GM19372 (cell line): ENCODE measurements around the gene RABEP1.
"Not testable (repeated sequence)": the region's sequence is repeated elsewhere in the genome, so short reads cannot be mapped to it uniquely, and the experiment has no call there.

Experiments
- ATAC-seq: cut with Tn5 transposase; IDR thresholded peaks from one replicate; pipeline ENCODE4 v1.9.1; 2021; ENCODE audit warnings: mild to moderate bottlenecking, low read depth, moderate library complexity; ENCODE audit not compliant: unreplicated experiment

Gene RABEP1

GRCh38 chr17:5418858-5419355, 136.8 kb downstream of the RABEP1 start:
- peak; percentile 43 for ATAC-seq

DNA sequence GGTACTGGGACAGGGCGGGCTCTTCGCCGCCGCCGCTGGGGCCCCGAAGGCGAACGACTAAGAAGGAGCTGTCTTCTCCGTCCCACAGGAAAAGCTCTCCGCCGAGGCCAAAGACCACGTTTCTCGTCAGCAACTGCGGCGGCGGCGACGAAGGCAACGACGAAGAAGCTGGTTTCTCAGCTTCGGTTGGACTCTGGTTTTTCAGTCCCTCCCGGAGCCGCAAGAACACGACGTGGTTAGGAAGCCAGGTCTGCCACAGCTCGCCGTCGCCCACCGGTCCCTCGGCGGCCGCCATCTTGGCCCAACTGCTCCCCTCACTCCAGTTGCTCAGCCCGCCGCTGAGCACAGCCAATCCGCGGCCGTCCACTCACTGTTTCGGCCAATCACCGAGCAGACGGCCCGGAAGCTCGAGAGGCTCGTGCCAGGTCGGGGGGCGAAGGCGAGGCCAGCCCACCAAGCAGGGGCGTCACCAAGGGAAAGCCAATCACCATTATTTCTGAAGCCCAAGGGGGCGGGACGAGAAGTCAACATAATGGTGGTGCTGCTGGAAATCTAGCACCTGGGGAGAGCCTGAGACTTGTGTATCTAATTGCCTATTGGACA, 137.4 kb downstream of the RABEP1 start, which contains the start of gene NUP88:
Gene NUP88, minus strand, starts transcription at position 307 of the 603 bp plus-strand sequence. Its CDS starts 12 bp downstream, at position 295.
- ATAC-seq = peak; percentile 87

GRCh38 chr17:5419959-5420653, 138.0 kb downstream of the RABEP1 start, which contains the start of gene RPAIN:
TSS of gene RPAIN (plus strand) at chr17:5420182. CDS start at chr17:5420211, 29 bp downstream.
- peak; percentile 46 for ATAC-seq

DNA sequence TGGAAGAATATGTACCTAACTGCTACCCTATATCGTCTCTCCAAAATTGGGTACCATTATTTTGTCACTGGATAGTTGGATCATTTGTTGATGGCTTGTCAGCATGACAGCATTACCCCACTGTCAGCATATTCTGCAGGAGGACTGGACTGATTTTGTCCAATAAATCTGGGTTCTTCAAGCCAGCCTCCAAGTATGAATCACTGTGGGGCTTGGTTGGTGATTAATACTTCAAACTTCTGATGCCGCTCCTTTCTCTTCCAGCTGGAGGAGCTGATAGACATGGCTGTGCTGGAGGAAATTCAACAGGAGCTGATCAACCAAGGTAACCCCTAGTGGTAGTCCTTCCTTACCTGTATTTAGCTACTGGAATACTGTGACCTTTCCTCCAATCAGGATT, 140.4 kb downstream of the RABEP1 start:
- no peak for ATAC-seq

DNA sequence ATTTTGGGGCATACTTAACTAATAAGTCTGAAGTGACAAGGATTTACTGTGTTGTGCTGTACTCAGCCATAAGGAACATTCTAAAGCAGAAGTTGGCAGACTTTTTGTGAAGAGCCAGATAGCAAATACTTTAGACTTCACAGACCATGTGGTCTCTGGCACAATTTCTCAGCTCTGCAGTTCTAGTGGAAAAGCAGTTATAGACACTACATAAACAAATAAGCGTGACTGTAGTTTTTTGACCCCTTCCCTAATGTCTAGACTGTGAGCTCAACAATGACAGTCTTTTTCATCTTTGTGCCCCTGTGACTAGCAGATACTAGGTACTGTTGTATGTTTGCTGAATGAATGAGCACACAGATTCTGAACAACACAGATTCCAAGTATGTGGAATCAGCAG, 142.8 kb downstream of the RABEP1 start:
- no peak for ATAC-seq

- no peak for ATAC-seq
Measured at GRCh38 chr17:5425826-5426225, 143.7 kb downstream of the RABEP1 start.

- ATAC-seq = no peak
Measured at GRCh38 chr17:5429191-5429887, 147.3 kb downstream of the RABEP1 start.

DNA sequence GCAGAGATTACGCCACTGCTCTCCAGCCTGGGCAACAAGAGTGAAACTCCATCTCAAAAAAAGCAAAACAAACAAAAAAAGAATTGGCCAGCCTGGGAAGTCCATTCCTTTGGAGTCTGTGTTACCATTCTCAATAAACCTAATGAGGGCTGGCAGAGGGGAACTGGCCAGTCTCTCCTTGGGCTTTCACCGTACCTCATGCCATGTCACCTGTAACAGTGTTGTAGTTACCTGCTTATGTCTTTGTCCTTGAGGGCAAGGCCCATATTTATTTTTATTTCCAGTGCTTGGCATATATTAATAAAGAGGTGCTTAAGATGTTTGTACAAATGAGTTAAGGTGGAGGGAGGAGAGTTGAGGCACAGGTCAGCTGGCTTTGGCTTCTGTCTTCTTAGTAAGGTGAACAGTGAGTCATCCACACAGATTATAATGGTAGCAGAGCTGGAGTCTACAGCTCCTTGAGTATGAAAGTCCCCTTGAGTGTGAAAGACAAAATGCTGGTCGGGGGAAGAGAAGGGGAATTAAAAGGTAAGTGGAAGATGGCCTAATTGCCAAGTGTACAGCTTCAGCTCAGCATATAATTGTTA, 148.4 kb downstream of the RABEP1 start:
- ATAC-seq = no peak

DNA sequence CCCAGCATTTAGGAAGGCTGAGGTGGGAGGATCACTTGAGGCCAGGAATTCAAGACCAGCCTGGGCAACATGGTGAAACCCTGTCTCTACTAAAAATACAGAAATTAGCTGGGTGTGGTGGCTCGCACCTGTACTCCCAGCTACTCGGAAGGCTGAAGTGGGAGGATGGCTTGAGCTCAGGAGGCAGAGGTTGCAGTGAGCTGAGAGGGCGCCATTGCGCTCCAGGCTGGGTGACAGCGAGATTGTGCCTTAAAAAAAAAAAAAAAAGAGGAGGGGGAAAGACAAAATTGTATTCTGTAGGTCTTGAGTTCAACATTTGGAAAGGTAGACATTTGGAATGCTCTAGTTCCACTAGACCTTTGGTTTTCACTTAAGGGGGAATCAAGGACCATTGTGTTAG, 149.2 kb downstream of the RABEP1 start:
- ATAC-seq = not testable (repeated sequence)

- ATAC-seq = no peak
Measured at GRCh38 chr17:5431949-5432556, 150.0 kb downstream of the RABEP1 start.

- ATAC-seq = no peak
Measured at GRCh38 chr17:5434984-5435383, 152.9 kb downstream of the RABEP1 start.
